ENCODE results near the gene GNAI2.
"Not testable (repeated sequence)": the region's sequence is repeated elsewhere in the genome, so short reads cannot be mapped to it uniquely, and the experiment has no call there.

Gene GNAI2

DNA sequence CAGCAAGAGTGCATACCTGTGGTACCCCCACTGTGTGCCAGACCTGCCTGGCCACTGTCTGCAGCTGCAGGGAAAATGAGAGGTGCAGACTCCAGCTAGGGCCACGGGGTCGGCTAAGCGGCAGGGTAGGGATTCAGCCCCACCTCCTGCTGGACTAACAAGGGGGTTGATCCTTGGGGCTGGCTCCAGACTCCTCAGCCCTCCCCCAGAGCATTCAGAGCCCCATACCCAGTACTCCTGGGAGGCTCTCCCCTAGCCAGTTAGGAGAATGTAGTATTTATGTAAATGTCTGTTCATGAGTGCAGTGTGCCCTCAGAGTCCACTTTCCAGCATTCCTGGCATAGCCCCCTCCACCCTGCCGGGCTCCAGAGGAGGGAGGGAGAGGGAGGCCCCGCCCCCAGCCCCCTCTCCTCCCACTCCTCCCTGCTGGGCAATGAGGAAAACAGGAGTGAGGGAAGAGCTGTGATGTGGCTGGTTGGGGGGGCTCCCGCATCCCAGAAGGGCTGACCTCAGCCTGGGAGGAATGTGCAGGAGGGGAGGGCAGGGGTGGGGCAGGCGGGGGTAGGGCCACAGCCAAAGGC lies 28.5 kb downstream of the GNAI2 start:
- DNase-seq (ENCODE audit: low read depth), result peak; percentile 91

DNA sequence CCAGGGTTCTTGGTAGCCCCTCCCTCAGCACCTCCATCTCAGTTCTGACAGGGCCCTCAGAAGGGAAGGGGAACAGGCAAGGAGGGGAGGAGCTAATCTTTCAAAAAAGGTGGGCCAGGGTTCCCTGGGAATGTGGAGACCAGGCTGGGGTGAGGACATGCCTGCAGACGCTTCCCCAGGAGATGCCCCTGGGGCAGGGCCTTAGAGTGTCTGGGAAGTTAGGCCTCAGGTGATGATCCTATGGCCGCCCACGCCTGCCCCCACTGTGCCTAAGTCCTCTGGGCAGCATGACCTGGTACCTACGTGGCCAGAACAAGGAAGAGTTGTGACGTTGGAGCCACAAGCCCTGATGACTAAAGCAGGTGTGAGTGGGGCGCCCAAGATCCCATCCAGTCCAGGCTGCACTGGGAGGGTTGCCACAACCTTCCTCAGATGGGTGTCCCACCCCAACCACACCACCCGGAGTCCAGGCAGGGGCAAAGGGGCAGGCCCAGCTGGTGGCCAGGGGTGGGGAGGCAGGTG lies 29.0 kb downstream of the GNAI2 start:
- no peak for DNase-seq (ENCODE audit: low read depth)

DNA sequence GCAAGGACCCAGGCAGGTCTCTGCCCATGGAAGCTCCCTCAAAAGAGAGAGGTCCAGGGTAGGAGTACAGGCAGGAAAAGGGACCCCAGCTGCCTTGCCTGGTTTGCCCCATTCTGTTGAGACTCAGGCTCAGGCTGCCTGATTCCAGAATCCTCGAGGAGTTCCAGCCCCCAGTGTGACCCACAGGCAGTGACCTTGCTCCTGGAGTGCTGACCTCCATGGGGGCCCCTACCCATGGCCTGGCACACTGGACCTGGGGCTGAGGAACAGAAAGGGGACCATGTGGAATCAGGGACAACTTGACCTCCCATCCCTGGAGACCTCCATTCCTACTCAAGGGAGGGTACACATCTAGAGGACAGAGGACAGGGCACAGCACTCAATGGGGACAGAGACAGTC lies 29.6 kb downstream of the GNAI2 start:
- no peak for DNase-seq (ENCODE audit: low read depth)

DNA sequence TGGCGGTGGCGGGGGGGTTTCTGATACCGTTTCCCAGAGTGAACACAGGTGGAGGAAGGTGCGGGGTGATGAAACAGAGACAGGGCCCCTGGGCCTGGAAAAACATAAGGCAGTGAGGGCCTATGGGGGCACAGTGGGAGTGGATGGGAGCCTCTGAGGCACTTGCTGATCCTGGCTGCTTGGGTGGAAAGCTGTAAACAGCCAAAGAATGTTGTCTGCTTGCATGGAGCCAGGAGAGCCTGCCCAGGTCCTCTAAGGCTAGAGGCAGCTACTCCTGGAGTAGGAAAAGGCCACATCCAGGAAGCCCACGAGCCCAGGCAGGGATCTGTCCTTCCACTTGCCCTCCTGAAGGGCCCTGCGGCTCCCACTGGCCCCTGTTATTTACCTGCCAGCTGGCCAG lies 30.0 kb downstream of the GNAI2 start:
- DNase-seq (ENCODE audit: low read depth), result no peak

DNA sequence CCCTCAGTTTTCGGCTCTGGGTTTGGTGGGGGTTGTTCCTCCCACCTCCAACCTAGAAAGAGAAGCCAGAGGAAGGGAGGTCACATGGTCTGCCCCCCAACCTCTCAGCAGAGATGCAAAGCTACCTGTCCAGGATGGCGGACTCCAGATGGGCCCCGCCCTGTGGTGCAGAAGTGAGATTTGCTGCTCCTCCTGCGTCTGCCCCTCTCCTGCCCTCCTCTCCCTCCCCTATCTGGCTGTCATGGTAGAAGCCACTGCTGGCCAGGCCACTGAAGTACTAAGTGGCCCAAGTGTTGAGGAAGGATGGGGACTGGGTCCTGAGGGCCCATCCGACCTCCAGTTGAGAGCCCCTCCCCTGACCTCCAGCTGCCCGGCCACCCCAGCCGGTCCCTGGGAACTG lies 30.8 kb downstream of the GNAI2 start:
- DNase-seq (ENCODE audit: low read depth), result no peak

DNA sequence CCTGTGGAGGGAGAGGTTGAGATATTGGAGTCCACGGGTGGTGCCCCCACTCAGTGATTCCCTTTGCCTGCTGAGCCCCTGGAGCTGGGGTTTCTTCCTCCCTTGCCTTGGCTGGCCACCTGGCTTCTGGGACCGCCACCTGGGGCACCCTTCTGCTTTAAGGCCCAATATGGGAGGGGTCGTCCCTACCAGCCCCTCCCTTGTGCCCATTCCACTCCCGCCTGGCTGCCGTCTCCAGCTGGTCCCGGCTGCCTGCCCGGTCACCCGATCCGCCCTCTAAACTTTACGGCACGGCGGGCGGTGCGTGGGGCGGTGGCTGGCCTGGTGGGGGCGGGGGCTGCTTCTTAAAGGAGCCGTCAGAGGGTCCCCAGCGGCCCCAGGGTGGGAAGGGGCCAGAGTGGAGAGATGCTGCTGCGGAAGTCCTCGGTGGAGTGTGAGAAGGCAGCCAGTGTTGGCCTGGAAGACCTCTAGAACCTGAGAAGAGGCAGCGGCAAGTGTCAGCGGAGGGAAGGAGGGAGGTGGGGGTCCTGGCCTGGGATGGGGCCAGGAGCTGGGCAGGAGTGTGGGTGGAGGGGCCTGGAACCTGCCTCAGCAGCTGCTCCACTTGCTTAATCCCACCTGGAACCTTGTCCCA lies 31.4 kb downstream of the GNAI2 start:
- DNase-seq (ENCODE audit: low read depth), result no peak

DNA sequence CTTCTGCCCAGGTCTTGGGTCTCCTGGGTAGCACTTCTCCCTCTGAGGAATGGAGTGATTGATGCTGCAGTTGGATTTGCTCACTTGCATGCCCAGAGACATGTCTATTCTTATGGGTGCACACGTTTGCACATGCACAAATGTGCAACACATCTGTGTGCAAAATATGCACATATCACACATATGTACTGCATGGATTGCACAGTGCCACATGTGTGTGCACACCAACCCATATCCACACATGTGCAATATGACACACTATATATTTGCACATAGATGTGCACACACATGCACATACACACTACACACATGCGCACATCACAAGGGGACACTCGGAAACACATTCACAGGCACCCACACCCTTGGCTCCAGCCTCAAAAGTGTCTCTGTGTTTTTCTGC lies 32.3 kb downstream of the GNAI2 start:
- no peak for DNase-seq (ENCODE audit: low read depth)

DNA sequence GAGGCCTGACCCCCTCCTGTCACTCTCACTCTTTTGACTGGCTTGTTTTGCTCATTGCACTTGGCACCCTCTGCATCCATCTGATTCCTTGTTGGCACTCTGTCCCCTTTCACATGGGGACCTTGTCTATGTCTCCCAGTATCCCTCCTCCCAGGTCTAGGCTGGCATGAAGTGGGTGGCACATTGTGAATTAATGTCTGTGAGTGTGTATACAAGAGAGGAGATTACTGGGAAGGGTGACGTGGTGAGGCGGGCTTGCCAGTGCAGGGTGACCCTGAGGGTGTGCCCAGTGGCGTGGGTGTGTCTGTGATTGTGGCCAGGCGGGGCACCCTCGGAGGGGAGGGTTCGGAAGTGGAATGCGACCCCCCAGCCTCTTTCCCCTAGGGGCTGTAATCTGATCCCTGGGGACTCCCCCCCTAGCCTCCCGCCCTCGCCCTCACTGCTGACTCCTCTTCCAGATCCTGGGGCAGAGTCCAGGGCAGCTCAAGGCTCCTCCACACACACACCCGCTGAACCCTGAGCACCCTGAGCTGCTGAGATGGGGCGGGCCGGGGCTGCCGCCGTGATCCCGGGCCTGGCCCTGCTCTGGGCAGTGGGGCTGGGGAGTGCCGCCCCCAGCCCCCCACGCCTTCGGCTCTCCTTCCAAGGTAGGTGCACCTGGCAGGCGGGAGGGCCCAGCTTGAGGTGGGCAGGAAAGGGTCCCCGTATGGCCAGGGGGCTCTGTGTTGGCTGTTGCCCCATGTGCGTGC lies 32.9 kb downstream of the GNAI2 start, which contains the start of gene SEMA3B:
Gene SEMA3B (plus strand): TSS at position 445 of the 749 bp plus-strand sequence. CDS start 94 bp downstream, at position 539.
- no peak for DNase-seq (ENCODE audit: low read depth)

DNA sequence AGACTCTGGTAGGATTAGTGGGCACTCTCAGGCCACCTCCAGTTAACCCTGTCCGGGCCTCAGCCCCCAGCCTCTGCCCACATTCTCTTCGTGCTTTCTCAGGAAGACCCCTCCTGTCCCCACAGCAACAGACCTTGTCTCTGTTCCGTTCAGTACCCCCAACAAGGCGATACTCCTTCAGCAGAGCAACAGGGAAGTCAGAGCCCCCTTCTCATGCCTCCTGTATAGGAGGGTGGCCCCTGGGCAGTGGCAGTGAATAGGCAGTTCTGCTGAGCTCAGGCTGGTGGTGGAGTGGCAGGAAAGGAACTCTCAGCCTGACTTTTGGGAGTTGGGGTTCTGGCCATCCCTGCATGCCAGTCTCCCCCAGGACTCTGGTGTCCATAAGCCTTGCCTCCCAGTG lies 33.5 kb downstream of the GNAI2 start:
- DNase-seq (ENCODE audit: low read depth), result no peak

DNA sequence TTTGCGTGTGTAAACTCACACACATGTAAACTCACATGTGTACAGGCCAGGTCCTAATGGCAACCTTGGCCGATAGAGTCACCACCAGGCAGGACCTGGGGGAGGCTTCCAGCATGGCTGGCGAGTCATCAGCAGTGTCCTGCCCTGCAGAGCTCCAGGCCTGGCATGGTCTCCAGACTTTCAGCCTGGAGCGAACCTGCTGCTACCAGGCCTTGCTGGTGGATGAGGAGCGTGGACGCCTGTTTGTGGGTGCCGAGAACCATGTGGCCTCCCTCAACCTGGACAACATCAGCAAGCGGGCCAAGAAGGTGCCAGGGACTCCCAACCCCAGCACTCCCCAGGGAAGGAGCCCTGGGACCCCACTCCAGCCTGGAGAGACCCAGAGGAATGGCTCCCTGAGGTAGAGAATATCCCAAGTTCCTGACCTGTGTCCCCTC lies 34.0 kb downstream of the GNAI2 start:
- DNase-seq (ENCODE audit: low read depth), result no peak

DNA sequence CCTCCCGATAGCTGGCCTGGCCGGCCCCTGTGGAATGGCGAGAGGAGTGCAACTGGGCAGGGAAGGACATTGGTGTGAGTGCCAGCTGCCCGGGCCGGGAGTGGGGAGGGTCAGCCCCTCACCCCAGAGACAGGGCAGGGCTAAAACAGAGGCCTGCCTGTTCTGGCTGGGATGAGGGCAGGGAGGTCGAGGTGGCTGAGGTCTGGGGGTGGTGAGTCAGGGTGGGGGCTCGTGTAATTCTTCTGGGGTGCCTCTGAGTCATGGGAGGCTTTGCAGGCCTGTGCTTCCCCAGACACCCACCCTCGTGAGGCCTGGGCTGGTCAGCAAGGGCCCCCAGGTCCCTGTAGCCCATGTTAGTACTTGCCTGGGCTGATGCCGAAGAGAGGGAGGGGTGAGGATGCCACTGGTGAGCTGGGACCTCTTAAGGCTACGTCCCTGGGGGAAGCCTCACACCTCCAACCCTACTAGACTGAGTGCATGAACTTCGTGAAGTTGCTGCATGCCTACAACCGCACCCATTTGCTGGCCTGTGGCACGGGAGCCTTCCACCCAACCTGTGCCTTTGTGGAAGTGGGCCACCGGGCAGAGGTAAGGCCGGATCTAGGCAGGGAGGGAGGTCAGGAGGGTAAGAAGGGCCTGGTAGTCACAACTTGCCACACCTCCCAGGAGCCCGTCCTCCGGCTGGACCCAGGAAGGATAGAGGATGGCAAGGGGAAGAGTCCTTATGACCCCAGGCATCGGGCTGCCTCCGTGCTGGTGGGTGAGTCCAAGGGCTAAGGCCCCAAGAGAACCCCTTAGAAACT lies 34.6 kb downstream of the GNAI2 start:
- no peak for DNase-seq (ENCODE audit: low read depth)

DNA sequence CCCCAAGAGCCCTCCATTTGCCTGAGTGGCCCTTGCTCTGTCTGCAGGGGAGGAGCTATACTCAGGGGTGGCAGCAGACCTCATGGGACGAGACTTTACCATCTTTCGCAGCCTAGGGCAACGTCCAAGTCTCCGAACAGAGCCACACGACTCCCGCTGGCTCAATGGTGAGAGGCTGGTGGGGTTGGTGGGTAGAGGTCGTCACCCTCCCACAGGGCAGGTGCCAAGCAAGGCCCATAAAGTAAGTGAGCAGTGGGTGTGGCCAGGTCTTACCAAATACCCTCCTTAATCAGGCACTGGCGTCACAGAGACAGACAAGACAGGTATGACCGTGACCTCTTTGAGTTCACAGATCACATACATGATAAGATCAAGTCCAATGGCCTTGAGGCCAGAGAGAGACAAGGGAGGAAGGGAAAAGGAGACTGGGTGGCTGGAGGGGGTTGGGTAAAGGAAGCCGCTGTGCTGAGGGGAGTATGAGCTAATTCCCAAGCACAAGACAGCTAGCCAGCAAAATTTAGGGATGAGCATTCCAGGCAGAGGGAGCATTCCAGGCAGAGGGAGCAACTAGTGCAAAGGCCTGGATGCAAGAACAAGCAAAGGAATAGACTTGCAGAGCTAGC lies 35.4 kb downstream of the GNAI2 start:
- no peak for DNase-seq (ENCODE audit: low read depth)

DNA sequence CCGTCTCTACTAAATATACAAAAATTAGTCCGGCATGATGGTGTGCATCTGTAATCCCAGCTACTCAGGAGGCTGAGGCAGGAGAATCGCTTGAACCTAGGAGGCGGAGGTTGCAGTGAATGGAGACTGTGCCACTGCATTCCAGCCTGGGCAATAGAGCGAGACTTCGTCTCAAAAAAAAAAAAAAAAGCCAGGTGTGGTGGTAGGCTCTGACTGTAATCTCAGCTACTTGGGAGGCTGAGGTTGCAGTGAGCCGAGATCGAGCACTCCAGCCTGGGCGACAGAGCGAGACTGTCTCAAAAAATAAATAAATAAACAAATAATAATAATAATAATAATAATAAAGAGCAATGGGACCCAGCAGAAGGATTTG lies 36.5 kb downstream of the GNAI2 start:
- DNase-seq (ENCODE audit: low read depth), result not testable (repeated sequence)

DNA sequence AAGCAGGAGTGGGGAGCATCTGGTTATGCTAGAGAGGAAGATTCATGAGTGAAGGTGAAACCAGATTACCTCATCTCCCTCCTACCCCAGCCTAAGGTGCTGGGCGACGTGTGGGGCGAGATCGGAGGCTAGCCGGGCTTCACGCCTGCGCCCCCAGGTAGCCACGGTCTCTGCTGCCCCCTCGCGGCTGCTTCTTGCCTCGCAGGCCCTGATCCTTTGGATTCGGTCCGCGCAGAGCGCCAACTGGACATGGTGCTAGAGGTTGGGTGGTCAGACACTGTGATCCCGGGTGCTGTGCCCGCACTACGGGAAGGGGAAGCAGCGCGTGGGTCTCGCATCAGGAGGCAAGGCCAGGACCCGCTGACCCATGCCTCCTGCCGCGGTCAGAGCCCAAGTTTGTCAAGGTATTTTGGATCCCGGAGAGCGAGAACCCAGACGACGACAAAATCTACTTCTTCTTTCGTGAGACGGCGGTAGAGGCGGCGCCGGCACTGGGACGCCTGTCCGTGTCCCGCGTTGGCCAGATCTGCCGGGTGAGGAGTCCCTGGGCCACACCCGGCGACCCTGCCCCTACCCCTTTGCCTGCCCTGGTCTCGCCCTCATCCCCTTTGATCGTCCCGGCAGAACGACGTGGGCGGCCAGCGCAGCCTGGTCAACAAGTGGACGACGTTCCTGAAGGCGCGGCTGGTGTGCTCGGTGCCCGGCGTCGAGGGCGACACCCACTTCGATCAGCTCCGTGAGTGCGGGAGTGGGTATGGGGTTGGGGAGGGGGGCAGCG lies 37.1 kb downstream of the GNAI2 start:
- DNase-seq (ENCODE audit: low read depth), result no peak

DNA sequence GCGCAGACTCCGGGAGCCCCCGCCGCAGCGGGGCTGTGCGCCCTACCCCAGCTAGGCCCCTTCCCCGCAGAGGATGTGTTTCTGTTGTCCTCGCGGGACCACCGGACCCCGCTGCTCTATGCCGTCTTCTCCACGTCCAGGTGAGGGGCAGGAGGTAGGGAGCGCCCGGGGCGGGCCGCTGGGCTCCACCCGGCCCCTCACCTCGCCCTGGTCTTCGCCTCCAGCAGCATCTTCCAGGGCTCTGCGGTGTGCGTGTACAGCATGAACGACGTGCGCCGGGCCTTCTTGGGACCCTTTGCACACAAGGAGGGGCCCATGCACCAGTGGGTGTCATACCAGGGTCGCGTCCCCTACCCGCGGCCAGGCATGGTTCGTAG lies 37.7 kb downstream of the GNAI2 start:
- no peak for DNase-seq (ENCODE audit: low read depth)

DNA sequence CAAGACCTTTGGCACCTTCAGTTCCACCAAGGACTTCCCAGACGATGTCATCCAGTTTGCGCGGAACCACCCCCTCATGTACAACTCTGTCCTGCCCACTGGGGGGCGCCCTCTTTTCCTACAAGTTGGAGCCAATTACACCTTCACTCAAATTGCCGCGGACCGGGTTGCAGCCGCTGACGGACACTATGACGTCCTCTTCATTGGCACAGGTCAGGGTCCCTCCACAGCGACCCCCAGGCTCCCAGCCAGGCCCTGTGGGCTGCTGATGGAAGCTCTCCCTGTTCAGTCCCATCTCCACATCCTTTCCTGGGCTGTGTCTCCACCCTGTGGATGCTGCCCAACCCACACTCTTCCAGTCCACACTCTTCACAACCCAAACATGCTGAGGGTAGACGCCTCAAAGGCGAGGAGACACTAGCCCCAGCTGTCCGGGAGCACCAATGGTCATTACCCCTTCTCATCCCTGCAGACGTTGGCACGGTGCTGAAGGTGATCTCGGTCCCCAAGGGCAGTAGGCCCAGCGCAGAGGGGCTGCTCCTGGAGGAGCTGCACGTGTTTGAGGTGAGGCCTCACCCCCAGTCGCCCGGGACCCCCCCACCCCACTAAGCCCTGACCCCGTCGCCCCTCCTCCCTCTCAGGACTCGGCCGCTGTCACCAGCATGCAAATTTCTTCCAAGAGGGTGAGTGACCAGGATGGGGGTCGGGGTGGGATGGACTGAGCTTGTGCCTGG lies 38.5 kb downstream of the GNAI2 start:
- no peak for DNase-seq (ENCODE audit: low read depth)

DNA sequence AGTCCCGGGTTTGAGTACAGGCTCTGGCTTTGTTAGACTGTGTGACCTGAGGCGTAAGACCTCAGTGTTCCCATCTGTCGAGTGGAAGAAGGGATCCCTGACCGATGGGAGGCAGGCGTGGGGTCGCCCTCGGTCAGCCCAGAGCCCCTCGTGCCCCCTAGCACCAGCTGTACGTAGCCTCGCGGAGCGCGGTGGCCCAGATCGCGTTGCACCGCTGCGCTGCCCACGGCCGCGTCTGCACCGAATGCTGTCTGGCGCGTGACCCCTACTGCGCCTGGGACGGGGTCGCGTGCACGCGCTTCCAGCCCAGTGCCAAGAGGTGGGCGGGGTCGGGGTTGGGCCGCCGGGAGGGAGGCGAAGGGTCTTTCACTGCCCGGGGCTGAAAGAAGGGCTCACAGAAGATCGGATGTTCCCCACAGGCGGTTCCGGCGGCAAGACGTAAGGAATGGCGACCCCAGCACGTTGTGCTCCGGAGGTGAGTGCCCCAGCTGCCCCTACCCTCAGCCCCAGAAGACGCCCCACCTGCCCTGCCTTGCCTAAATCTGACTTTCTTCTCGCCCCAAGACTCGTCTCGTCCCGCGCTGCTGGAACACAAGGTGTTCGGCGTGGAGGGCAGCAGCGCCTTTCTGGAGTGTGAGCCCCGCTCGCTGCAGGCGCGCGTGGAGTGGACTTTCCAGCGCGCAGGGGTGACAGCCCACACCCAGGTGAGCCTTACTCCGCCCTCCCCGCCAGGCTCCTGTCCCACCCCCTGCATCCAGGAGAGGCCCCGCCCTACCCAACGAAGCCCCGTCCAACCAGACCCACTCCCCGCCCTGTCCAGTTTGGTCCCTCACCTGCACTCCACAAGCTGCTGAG lies 39.4 kb downstream of the GNAI2 start:
- no peak for DNase-seq (ENCODE audit: low read depth)

DNA sequence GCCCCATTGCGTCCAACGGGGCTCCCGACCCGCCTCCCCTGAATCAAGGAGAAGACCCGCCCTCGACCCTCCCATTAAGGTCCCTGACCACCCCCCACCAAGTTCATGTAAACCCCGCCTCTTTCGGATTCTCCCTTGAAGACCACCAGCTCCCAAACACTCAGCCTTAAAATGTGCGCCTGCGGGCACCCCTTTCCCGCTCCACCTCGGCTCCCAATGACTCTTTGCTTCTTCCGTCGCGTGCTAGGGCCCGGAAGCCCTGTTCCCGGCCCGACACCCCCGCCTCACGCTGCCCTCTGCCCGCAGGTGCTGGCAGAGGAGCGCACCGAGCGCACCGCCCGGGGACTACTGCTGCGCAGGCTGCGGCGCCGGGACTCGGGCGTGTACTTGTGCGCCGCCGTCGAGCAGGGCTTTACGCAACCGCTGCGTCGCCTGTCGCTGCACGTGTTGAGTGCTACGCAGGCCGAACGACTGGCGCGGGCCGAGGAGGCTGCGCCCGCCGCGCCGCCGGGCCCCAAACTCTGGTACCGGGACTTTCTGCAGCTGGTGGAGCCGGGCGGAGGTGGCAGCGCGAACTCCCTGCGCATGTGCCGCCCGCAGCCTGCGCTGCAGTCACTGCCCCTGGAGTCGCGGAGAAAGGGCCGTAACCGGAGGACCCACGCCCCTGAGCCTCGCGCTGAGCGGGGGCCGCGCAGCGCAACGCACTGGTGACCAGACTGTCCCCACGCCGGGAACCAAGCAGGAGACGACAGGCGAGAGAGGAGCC lies 40.2 kb downstream of the GNAI2 start:
- no peak for DNase-seq (ENCODE audit: low read depth)

DNA sequence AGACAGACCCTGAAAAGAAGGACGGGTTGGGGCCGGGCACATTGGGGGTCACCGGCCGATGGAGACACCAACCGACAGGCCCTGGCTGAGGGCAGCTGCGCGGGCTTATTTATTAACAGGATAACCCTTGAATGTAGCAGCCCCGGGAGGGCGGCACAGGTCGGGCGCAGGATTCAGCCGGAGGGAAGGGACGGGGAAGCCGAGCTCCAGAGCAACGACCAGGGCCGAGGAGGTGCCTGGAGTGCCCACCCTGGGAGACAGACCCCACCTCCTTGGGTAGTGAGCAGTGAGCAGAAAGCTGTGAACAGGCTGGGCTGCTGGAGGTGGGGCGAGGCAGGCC lies 40.7 kb downstream of the GNAI2 start:
- DNase-seq (ENCODE audit: low read depth), result no peak
